HL-60/S4 treated with phorbol 12-myristate 13-acetate at 8.2 ng/mL for 4 days and 3 days (cell line): ENCODE measurements around the gene KRTAP10-11.
"Not testable (repeated sequence)": the region's sequence is repeated elsewhere in the genome, so short reads cannot be mapped to it uniquely, and the experiment has no call there.

Experiments
- in situ Hi-C: fragments of 300-500 bp; cut with MboI; formaldehyde crosslinking; loops from 2 replicates; pipeline ENCODE4 v1.15.0; 2022; ENCODE audit warnings: low sequenced_read_pairs

The KRTAP10-11 gene

DNA sequence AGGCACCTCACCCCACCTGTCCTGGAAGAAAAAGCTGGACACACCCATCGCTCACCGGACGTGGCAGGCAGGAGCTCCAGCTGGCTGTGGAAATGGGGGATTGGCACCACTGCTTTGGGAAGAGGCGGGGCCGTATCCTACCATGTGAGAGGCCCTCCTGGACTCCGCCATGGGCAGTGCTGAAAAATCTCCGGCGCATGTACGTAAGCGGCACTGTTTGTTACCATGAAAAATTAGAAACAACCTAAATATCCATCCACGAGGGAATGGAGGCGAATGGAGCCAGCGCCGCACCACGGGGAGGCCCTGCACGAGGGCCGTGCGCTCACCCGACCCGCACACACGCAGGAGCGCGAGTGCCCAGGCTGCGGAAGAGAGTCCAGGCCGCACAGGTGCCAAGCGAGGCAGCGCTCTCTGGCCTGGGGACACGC is 31.2 kb upstream of the KRTAP10-11 start:
- in situ Hi-C loops: no loop called here

DNA sequence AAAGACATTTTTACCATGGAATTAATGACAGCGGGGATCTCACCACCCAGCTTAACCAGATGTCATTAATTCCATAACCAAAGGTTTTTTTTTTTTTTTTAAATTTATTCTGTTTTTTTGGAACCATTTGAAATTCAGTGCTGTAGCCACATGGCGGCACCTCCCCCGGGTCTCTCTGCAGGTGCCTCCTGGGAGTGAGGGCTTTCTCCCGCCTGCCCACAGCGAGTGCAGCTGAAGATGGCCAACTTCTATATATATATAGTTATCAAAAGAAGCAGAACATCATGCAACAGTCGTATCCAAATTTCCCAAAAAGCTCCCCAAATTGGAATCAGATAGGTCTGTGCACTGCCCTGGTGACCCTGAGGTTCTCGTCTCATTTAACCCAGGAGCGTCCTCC is 30.7 kb upstream of the KRTAP10-11 start:
- in situ Hi-C loops: no loop called here

DNA sequence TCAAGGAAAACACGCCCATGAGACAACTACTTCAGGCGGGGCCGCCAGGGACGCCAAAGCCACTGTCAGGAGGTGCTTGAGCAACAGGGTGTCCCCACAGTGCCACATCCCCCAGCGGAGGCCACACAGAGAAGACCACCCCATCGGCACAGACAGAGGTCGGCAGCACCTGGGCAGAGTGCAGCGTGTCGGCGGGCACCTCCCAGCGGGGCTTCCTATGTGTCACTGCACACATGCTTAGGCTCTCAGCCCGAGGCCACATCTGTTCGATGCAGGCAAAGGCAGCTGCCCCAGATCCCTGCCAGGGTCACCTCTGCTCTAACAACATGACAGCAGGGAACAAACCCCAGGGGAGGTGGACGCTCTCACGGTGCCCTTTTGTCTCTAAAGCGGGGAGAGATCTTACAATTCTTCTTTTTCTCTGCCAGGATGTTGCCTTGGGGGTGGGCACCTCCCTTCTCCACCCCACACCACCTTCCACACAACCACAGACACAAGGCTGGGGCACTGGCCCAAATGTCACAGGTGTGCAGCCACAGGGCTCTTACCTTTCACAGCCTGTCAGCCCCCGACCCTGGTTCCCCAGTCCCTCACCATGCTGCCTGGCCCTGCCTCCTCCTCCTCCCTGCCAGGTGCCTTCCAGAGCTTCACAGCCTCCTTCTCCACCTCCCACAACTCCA is 30.2 kb upstream of the KRTAP10-11 start:
- in situ Hi-C loops: no loop called here

DNA sequence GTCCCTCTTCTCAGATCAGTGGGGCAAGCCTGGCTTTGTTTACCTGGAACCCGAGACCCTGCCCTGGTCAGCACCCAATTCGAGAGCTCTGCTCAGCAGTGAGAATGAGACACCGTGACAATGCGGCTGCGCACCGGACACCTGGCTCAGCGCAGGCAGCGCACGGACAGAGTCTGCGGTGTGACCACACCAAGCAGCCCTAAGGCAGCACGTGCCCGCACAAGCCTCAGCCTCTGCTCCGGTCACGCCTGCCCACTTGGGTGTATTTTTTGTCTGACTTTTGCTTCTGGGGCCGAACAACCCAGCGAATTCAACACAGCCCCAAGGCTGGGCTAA is 29.7 kb upstream of the KRTAP10-11 start:
- in situ Hi-C loops: no loop called here

DNA sequence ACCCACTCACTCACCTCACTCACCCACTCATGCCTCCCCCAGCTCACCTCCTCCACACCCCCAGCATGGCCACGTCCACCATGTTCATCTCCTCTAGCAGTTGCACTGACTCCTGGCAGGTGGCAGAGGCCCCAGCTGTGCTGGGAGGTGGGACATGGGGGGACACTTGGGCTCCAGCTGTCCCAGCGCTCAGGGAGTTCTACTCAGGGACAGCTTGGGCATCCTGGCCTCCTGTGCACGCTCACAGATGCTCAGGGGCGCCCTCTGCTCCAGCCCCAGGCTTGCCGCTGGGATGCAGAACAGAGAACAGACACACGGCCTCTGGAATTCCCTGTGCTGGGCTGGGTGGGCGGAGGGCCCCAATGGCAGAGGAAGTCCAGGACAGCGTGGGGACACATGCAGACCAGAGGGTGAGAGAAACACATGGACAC is 29.1 kb upstream of the KRTAP10-11 start:
- in situ Hi-C loops: no loop called here

DNA sequence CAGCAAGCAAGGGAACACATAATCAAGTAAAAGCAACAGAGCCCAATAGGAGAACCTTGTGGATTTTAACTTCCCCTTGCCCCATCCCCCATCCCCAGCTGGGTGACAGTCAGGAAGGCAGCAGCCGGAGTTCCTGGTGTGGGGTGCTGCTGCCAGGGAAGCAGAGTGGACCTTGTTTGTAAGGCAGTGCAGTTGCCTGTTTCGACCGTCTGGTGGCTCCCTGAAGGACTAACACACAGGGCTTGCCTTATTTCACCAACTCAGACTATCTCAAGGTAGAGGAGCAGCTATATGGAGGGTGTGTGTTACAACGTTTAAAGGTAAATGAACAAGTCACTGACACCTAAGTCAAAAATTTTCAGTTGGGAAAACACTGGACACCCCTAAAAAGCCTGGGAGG is 27.7 kb upstream of the KRTAP10-11 start:
- in situ Hi-C loops: no loop called here

DNA sequence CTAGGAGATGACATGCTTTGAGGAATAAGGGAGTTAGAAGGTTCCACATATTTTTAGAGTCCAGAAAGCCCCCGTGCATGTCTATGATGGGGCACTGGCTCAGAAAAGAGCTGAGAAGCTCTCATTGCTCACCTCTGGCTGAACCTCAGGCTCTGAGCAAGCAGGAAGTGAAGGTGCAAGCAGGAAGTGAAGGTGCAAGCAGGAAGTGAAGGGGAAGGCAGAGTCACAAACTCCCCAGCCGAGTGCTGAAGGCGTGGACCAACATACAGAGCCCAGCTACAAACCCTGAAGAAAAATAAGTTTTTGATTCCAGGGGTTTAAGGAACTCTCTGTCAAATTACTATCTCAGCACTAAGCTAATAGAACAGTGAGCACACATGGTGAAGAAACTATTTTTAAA is 27.3 kb upstream of the KRTAP10-11 start:
- in situ Hi-C loops: no loop called here

DNA sequence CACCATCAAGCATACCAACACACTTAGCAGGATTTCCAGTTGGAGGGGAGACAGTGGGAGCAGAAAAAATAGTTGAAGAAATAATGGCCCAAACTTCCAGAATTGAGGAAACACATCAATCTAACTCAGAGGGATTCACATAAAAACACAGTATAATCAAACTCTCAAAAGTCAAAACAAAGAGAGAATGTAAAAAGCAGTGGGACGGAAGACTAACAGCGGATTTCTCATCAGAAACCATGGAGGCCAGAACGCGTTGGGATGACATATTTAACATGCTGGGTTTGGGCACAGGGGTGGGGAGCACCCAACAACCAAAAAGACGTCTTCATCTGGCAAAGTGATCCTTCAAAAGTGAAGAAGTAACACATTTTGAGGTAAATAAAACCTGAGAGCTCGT is 26.3 kb upstream of the KRTAP10-11 start:
- in situ Hi-C loops: no loop called here

DNA sequence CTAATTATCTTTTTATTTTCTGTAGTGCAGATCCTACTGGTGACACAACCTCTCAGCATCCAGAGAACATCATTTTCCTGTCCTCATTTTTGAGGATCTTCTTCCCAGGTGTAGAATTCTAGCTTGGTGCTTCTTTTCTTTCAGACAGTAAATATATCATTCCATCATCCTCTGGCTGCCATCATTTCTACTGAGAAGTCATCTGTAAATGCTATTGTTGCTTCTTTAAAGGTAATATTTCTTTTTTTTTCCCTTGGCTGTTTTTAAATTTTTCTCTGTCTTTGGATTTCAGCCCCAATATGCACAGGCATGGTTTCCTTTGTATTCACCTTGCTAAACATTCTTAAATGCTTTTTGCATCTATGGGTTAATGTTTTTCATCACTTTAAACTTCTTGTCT is 22.6 kb upstream of the KRTAP10-11 start:
- in situ Hi-C loops: no loop called here

DNA sequence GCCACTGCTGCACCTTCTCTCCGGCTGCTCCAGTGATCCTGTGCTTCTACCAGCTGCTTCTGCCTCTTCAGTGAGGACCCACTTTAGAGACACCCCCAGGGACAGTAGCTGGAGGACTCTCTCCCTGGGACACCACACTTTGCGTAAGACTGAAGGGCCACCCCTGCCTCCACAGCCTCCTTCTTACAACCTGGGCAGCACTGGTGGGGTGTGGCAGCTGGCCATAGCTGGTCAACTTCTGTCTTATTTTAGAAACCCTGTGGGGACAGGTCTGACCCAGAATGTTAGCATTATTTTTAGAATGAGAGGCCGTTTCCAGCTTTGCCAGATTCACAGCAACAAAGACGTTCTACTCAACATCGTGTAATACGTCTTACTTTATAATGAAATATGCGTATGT is 20.5 kb upstream of the KRTAP10-11 start:
- in situ Hi-C loops: no loop called here

DNA sequence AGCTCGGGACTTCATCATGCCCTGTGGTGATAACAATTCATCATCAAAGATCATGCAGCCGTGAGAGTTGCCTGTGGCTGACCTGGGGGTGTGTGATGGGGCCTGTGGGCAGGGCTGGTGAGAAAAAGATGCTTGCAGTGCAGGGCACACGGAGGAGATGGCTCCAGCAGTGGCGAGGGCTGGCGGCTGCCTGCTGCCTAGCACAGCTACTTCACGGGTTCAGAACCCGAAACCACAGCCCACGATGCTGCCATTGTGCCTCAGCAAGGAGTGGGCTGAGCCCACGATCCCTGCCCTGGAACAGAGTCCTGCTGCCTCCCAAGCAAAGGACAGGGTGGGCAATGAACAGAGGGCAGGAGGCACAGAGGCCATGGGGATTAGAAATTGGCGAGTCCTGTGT is 20.0 kb upstream of the KRTAP10-11 start:
- in situ Hi-C loops: no loop called here

DNA sequence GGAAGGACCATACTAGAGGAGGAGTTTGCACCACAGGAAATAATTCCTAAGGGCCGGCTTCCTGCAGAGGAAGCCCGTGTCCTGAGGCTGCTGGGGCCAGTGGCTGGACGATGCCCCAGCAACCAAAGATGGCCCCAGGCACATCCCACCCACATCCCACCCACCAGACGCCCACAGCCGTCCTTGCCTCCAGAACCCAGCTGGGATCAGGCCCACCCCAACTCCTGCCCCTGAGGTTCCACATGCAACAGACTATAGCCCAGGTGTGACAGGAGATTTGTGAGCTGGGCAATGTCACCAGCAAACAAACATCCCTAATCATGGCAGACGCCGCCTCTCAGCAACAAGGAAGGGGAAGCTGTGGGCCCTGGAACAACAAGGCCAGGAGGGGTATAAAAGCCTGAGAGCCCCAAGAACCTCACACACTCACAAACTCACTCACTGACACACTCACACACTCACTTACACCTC is 19.5 kb upstream of the KRTAP10-11 start, which contains the start of gene KRTAP10-9:
TSS of gene KRTAP10-9 (plus strand) at position 421 of the 471 bp plus-strand sequence. CDS start 79 bp downstream, outside the sequence.
- in situ Hi-C loops: no loop called here

DNA sequence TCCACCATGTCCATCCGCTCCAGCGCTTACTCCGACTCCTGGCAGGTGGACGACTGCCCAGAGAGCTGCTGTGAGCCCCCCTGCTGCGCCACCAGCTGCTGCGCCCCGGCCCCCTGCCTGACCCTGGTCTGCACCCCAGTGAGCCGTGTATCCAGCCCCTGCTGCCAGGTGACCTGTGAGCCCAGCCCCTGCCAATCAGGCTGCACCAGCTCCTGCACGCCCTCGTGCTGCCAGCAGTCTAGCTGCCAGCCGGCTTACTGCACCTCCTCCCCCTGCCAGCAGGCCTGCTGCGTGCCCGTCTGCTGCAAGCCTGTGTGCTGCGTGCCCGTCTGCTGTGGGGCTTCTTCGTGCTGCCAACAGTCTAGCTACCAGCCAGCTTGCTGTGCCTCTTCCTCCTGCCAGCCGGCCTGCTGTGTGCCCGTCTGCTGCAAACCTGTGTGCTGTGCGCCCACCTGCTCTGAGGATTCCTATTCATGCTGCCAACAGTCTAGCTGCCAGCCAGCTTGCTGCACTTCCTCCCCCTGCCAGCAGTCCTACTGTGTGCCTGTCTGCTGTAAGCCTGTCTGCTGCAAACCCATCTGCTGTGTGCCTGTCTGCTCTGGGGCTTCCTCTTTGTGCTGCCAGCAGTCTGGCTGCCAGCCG is 18.9 kb upstream of the KRTAP10-11 start:
- in situ Hi-C loops: not testable (repeated sequence)

DNA sequence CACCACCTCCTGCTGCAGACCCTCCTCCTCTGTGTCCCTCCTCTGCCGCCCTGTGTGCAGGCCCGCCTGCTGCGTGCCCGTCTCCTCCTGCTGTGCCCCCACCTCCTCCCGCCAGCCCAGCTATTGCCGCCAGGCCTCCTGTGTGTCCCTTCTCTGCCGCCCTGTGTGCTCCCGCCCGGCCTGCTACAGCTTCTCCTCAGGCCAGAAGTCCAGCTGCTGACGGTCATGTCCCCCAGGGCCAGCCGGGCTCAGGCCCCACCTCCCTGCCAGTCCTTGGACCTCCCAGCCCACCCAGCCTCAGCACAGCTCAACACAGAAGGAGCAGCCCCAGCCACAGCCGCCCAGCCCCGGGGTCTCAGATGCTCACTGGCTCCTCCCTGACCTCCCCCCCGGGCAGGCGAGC is 18.4 kb upstream of the KRTAP10-11 start:
- in situ Hi-C loops: not testable (repeated sequence)

DNA sequence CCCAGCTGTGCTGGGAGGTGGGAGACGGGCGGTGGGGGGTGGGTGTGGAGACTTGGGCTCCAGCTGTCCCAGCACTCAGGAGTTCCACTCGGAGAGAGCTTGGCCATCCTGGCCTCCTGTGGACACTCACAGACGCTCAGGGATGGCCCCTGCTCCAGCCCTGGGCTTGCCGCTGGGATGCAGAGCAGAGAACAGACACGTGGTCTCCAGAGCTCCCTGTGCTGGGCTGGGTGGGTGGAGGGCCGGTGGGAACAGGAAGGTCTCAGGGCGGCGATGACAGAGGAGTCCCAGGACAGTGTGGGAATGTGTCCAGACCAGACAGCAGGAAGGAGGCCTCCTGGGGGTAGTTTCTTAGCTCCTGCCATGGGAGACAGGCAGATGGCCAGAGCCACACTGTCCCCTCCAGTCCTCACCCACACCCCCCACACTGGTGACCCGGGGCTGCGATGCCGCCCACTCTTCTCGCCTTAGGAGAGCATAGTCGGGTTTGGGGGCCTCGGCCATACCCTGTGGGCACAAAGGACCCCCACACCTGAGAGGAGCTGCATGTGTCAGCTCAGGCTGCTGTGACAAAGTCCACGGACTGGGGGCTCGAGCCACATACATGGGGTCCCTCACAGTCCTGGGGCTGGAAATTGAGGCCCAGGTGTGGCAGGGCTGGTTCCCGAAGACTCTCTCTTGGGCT is 17.4 kb upstream of the KRTAP10-11 start:
- in situ Hi-C loops: no loop called here

DNA sequence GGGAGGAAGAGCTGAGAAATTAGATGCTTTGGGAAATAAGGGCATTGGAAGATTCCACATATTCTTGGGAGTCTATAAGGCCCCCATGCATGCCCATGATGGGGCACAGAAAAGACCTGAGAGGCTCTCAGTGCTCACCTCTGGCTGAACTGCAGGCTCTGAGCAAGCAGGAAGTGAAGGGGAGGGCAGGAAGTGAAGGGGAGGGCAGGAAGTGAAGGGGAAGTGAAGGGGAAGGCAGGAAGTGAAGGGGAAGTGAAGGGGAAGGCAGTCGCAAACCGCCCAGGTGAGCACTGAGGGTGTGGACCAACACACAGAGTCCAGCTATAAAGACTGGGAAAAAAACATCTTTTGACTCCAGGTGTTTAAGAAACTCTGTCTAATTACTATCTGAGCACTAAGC is 15.8 kb upstream of the KRTAP10-11 start:
- in situ Hi-C loops: no loop called here

DNA sequence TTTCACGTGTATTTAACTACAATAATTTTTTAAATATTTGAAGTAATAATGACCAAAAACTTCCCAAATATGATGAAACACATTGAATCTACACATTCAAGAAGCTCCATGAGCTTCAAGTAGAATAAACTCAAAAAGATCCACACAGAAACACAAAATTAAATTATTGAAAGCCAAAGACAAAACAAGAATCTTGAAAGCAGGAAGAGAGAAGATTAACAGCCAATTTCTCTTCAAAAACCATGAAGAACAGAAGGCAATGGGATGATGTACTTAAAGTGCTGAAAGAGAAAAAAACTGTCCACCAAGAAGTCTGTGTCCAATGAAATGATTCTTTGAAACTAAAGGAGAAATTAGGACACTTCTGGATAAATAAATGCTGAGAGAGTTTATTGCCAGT is 14.1 kb upstream of the KRTAP10-11 start:
- in situ Hi-C loops: no loop called here

DNA sequence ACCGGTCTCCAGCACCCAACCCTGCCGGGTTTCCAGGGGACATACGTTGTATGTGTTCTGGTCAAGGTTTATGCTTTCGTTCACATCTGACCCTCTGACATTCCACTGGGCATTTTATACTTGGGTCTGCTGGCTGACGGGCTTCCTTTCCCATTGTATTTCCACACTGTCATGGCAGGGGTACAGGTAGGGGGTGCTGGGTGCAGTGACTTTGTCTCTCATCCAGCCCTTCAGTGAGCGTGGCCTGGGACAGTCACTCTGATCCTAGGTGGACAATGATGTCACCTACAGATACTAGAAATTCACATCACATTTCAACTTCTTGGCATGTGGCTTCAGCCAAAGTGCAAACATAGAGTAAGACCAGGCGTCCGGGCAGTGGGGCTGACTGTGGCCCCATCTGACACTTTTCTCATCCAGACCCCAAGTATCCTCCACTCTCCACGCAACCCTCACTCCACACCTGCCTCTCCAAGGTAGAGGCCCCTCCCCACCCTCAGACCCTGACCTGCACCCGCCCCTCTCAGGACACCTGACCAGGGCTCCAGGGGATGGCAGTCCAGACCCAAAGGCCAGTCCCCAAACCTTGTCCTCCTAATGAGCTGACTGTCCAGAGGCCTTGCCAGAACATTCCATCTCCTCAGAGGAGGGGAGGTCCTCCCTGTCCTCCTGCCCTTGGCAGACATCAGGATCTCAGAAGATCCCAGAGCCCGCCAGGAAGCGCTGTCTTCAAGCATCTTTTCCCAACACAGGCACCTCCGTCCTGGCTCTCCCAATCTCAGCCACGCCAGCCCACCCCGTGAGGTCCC is 9.8 kb upstream of the KRTAP10-11 start:
- in situ Hi-C loops: no loop called here

DNA sequence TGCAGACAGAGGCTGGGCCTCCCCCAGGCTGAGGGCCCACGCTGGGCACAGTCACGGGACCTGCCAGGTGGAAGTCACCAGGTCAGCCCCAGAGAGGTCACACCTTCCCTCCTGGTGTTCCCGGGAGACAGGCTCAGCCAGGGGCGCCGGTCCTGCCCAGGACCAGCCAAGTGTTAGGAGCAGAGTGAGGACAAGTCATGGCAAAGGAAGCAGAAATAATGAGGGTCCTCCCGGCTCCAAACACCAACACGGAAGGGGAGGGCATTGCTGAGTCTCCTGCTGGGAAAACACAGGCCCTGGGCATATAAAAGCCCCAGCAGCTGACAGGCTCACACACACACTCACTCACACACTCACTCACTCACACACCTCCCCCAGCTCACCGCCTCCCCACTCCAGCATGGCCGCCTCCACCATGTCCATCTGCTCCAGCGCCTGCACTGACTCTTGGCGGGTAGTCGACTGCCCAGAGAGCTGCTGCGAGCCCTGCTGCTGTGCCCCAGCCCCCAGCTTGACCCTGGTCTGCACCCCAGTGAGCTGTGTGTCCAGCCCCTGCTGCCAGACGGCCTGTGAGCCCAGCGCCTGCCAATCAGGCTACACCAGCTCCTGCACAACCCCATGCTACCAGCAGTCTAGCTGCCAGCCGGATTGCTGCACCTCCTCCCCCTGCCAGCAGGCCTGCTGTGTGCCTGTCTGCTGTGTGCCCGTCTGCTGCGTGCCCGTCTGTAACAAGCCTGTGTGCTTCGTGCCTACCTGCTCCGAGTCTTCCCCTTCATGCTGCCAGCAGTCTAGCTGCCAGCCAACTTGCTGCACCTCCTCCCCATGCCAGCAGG is 9.0 kb upstream of the KRTAP10-11 start, which contains the start of gene KRTAP10-10:
TSS of gene KRTAP10-10 (plus strand) at position 339 of the 833 bp plus-strand sequence. CDS start at position 401, 62 bp downstream.
- in situ Hi-C loops: no loop called here

DNA sequence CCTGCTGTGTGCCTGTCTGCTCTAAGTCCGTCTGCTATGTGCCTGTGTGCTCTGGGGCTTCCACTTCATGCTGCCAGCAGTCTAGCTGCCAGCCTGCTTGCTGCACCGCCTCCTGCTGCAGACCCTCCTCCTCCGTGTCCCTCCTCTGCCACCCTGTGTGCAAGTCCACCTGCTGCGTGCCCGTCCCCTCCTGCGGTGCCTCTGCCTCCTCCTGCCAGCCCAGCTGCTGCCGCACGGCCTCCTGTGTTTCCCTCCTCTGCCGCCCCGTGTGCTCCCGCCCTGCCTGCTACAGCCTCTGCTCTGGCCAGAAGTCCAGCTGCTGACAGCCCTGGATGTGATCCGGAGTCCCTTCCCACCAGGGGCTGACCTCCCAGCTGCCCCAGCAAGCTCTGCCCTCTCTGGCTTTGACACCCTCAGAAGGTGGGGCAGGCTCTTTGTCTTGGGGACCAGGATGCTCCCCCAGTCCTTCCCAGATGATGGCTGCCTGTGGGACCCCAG is 8.3 kb upstream of the KRTAP10-11 start:
- in situ Hi-C loops: not testable (repeated sequence)
